Testis (tissue), 3 donors: Measurements from ENCODE around the gene ALOX5. TPM values are rescaled to one million over a fixed set of nuclear protein-coding genes. Genes with fewer than 3 reads are reported as not detected.

Source experiments
- DNase-seq: peaks from one replicate; pipeline ENCODE4 v3.0.0-alpha.2; 2019
- H3K27ac ChIP-seq, 2 donors: fragments of 200-600 bp; sonication (generic); one replicate each; pipeline ENCODE4 v1.5.1; 2019
- H3K27me3 ChIP-seq: fragments of 200-600 bp; sonication (generic); one replicate; pipeline ENCODE4 v1.5.1; 2019
- H3K36me3 ChIP-seq: fragments of 200-600 bp; sonication (generic); one replicate; pipeline ENCODE4 v1.5.1; 2017; ENCODE audit warnings: low read depth; ENCODE audit errors: missing control alignments
- H3K4me1 ChIP-seq: fragments of 200-600 bp; sonication (generic); one replicate; pipeline ENCODE4 v1.5.1; 2019
- H3K4me3 ChIP-seq, 2 donors: fragments of 200-600 bp; sonication (generic); one replicate each; pipeline ENCODE4 v1.5.1; 2017 to 2019
- H3K9me3 ChIP-seq: fragments of 200-600 bp; sonication (generic); one replicate; pipeline ENCODE4 v1.5.1; 2017
- CTCF ChIP-seq, 3 experiments: fragments of 450-650 bp in 2 of 3; fragments of 200-600 bp in 1 of 3; sonication (generic) in 1 of 3; IDR thresholded peaks; one replicate each; pipeline ENCODE4 v1.5.1; 2016 to 2019; ENCODE audit warnings: antibody characterized with exemption in 3 of 3, mild to moderate bottlenecking in 2 of 3, moderate library complexity in 1 of 3
- POLR2A ChIP-seq: fragments of 450-650 bp; IDR thresholded peaks from one replicate; pipeline ENCODE4 v1.6.1; 2017; ENCODE audit warnings: antibody characterized with exemption, mild to moderate bottlenecking, moderate library complexity
- WGBS, 2 donors: methylation state at CpG; one replicate each; pipeline ENCODE4 v1.1.5; 2018; 5-methylcytosine and 5-hydroxymethylcytosine counted together
- intact Hi-C: fragments of 100-400 bp; cut with DNase I; formaldehyde crosslinking; loops from one replicate; pipeline ENCODE4 v1.15.1; 2023; ENCODE audit warnings: low total_unique reads
- polyA plus RNA-seq: library from polyadenylated mRNA; stranded (reverse); fragments of 350-450 nt; fragmentation: Illumina TruSeq; extraction: RNeasy Lipid Tissue Mini Kit (QIAGEN cat#74804); gene quantifications from one replicate; pipeline ENCODE4 v1.2.3, GENCODE V29; 2014; ENCODE audit warnings: low read depth, low replicate concordance; ENCODE audit not compliant: insufficient read depth
- total RNA-seq, 2 donors: library from RNA; depleted of rRNA; stranded (reverse); fragments of >200 nt; gene quantifications; one replicate each; pipeline ENCODE4 v1.2.3, GENCODE V29; 2016

The ALOX5 gene
- total and polyA plus RNA-seq, 3 donors from 2014 or later: 11.4 to 18.5 (median 13.7) TPM

- Histone ChIP-seq H3K4me1 (peaks cover 3% of the 10 kb centered on the region), H3K27ac (no peak overlapping the region), H3K36me3 (no peaks in the 10 kb centered on the region), H3K4me3 (no peak overlapping the region), H3K27me3 (no peaks in the 10 kb centered on the region), H3K9me3 (no peaks in the 10 kb centered on the region)
- WGBS, 2 donors: 96 to 98% methylated on average over 4 to 8 of the region's 8 CpGs
- intact Hi-C loops: no loop called here
- TF ChIP-seq POLR2A (no peak), CTCF (IDR thresholded peaks at IDR 0.05) (no peak)
- no peak for DNase-seq
Measured at GRCh38 chr10:45457487-45457886, 83.5 kb downstream of the ALOX5 start.

DNA sequence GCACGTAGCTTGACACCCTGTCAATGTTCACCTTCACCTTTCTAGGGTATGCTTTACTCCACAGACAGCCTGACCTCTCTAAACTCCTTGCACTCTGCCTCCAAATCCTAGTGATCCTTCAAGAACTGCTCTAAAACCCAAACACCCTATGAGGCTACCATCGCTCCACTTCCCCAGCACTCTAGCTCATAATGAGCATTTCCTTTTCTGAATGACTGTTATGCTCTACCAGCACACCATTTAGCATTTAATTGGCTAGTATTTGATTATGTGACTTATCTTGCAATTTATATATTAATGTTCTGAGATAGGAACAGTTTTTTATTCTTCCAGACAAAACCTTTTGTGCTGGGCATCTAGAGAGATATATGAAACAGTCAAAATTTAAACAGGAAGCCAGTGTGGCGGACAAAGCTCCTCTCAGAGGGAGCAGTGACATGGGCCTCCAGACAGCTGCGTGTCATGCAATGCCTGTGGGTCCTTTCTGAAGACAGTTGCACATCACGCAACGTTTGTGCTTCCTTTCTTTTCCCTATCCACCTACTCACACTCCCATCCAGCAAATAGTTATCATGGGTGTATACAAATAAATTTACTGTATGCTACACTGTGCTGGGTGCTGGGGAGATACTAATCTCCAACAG is 86.3 kb downstream of the ALOX5 start:
- intact Hi-C loops: no loop called here
- Histone ChIP-seq H3K27ac (no peak overlapping the region), H3K9me3 (no peaks in the 10 kb centered on the region), H3K4me1 (no peaks in the 10 kb centered on the region), H3K4me3 (no peak overlapping the region), H3K27me3 (no peaks in the 10 kb centered on the region), H3K36me3 (no peaks in the 10 kb centered on the region)
- no peak for TF ChIP-seq CTCF (IDR thresholded peaks at IDR 0.05)
- no peak for TF ChIP-seq POLR2A
- WGBS, 2 donors: 87 to 94% methylated on average over 6 of the region's 6 CpGs
- no peak for DNase-seq

GRCh38 chr10:45461034-45461433 is 87.0 kb downstream of the ALOX5 start:
- intact Hi-C loops: no loop called here
- DNase-seq: no peak
- H3K27me3 ChIP-seq: no peaks in the 10 kb centered on the region
- TF ChIP-seq POLR2A (no peak), CTCF (IDR thresholded peaks at IDR 0.05) (no peak)
- H3K4me1 ChIP-seq: no peaks in the 10 kb centered on the region
- H3K27ac ChIP-seq: no peak overlapping the region
- no peaks in the 10 kb centered on the region for H3K36me3 ChIP-seq
- WGBS, 2 donors: 87 to 92% methylated on average over 7 of the region's 7 CpGs
- no peaks in the 10 kb centered on the region for H3K9me3 ChIP-seq
- H3K4me3 ChIP-seq: no peak overlapping the region

GRCh38 chr10:45463244-45464116 is 89.5 kb downstream of the ALOX5 start:
- no peaks in the 10 kb centered on the region for H3K9me3 ChIP-seq
- TF ChIP-seq POLR2A: no peak
- TF ChIP-seq CTCF (IDR thresholded peaks at IDR 0.05): no peak
- H3K27ac ChIP-seq: no peak overlapping the region
- H3K27me3 ChIP-seq: no peaks in the 10 kb centered on the region
- no peaks in the 10 kb centered on the region for H3K4me1 ChIP-seq
- DNase-seq: no peak
- WGBS, 2 donors: 85 to 93% methylated on average over 12 to 21 of the region's 23 CpGs
- no peaks in the 10 kb centered on the region for H3K36me3 ChIP-seq
- H3K4me3 ChIP-seq: no peak overlapping the region
- intact Hi-C loops: no loop called here
